Transverse colon (tissue), 4 donors: ENCODE data around the gene HDC.

Experiments
- EP300 ChIP-seq: sonication (generic); formaldehyde crosslinking; IDR thresholded peaks from one replicate; pipeline ENCODE4 v1.6.1; 2017; ENCODE audit warnings: antibody characterized with exemption, low read depth
- POLR2AphosphoS5 ChIP-seq, 3 donors: sonication (generic); formaldehyde crosslinking; IDR thresholded peaks; one replicate each; pipeline ENCODE4 v1.6.1; 2016; ENCODE audit warnings: antibody characterized with exemption in 3 of 3
- TF ChIP-seq, protein P1 (sequence below), 5 experiments: fragments of 200-600 bp in 3 of 5; fragments of 450-650 bp in 2 of 5; sonication (generic) in 3 of 5; IDR thresholded peaks; 1 replicate in 2 of 5; 2 replicates in 3 of 5; pipeline ENCODE4 v1.5.1; 2016 to 2017; ENCODE audit warnings: antibody characterized with exemption in 5 of 5, inconsistent platforms in 3 of 5, mild to moderate bottlenecking in 2 of 5, moderate library complexity in 1 of 5

DNA sequence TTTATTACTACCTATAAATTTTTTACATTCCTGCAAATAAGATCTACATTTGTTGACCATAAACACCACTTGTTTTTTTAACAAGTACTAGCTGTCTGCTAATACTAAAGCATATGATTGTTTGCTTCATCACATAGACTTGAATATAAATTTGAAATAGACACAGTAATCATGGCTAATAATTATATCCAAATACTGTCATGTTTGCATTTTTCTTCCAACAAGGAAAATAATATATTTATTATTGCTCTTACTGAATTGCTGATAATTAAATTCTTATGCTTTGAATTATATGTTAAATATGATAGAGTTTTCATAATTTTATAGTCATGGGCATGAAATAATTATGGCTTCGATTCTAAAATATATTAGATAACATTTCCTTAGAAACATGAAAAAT lies 40.5 kb downstream of the HDC start:
- TF ChIP-seq, protein P1, sequence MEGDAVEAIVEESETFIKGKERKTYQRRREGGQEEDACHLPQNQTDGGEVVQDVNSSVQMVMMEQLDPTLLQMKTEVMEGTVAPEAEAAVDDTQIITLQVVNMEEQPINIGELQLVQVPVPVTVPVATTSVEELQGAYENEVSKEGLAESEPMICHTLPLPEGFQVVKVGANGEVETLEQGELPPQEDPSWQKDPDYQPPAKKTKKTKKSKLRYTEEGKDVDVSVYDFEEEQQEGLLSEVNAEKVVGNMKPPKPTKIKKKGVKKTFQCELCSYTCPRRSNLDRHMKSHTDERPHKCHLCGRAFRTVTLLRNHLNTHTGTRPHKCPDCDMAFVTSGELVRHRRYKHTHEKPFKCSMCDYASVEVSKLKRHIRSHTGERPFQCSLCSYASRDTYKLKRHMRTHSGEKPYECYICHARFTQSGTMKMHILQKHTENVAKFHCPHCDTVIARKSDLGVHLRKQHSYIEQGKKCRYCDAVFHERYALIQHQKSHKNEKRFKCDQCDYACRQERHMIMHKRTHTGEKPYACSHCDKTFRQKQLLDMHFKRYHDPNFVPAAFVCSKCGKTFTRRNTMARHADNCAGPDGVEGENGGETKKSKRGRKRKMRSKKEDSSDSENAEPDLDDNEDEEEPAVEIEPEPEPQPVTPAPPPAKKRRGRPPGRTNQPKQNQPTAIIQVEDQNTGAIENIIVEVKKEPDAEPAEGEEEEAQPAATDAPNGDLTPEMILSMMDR (IDR thresholded peaks at IDR 0.05): no peak
- TF ChIP-seq EP300 (no peak), POLR2AphosphoS5 (IDR thresholded peaks at IDR 0.05) (no peak)
